ENCODE data around the gene SMIM35.

The SMIM35 gene

DNA sequence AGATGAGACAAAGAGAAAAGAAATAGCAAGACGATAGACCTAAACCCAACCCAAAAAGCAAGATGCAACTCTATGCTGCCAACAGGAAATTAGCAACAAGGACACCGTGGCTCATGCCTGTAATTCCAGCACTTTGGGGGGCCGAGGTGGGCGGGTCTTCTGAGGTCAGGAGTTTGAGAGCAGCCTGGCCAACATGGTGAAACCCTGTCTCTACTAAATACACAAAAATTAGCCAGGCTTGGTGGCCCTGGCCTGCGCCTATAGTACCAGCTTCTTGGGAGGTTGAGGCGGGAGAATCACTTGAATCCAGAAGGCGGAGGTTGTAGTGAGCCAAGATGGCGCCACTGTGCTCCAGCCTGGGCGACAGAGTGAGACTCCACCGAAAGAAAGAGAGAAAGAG is 124.9 kb downstream of the SMIM35 start:
- no peak overlapping the region for H2AFZ ChIP-seq (ENCODE audit: insufficient read depth, low read length, poor library complexity)
- H2BK120ac ChIP-seq (ENCODE audit: insufficient read depth, low read length, poor library complexity), result no peak overlapping the region
- H2BK12ac ChIP-seq (ENCODE audit: low read length), result no peak overlapping the region
- H3K27me3 ChIP-seq (ENCODE audit: insufficient read depth, low read length), result no peaks in the 10 kb centered on the region
- DNase-seq, result no peak
- H2AK5ac ChIP-seq (ENCODE audit: low read length), result no peak overlapping the region
- no peaks in the 10 kb centered on the region for H3K79me2 ChIP-seq (ENCODE audit: control insufficient read depth, insufficient read depth, low read length, poor library complexity)
- H3K9me3 ChIP-seq (ENCODE audit: insufficient read depth, low read depth, low read length), result no peaks in the 10 kb centered on the region
- no peak overlapping the region for H3K4me2 ChIP-seq (ENCODE audit: low read length)
- H3K9ac ChIP-seq (ENCODE audit: low read length), result no peak overlapping the region
- no peak overlapping the region for H4K8ac ChIP-seq (ENCODE audit: low read depth, low read length)
- H3K4me1 ChIP-seq (ENCODE audit: control insufficient read depth in 1 of 2, insufficient read depth in 2 of 2, low read length in 2 of 2), result no peaks in the 10 kb centered on the region
- H3K14ac ChIP-seq (ENCODE audit: low read length), result no peak overlapping the region
- WGBS (ENCODE audit: extremely low coverage, insufficient coverage, insufficient read length), result no CpG with 5 or more reads among the region's 10 CpGs
- no peak overlapping the region for H3K23ac ChIP-seq (ENCODE audit: low read length)
- no peak overlapping the region for H2BK5ac ChIP-seq (ENCODE audit: low read depth, low read length, poor library complexity)
- H4K91ac ChIP-seq (ENCODE audit: low read depth, low read length), result no peak overlapping the region
- H3K4me3 ChIP-seq (ENCODE audit: low read depth, low read length), result no peak overlapping the region
- H4K12ac ChIP-seq (ENCODE audit: low read depth, low read length), result no peak overlapping the region
- H3K36me3 ChIP-seq (ENCODE audit: control insufficient read depth in 1 of 2, insufficient read depth in 2 of 2, low read length in 2 of 2), result no peaks in the 10 kb centered on the region
- H3K27ac ChIP-seq (ENCODE audit: low read depth, low read length), result no peak overlapping the region
- no peaks in the 10 kb centered on the region for H3K79me1 ChIP-seq (ENCODE audit: low read length)
- no peak overlapping the region for H3K18ac ChIP-seq (ENCODE audit: low read length)
- no peak overlapping the region for H3K4ac ChIP-seq (ENCODE audit: low read depth, low read length)

DNA sequence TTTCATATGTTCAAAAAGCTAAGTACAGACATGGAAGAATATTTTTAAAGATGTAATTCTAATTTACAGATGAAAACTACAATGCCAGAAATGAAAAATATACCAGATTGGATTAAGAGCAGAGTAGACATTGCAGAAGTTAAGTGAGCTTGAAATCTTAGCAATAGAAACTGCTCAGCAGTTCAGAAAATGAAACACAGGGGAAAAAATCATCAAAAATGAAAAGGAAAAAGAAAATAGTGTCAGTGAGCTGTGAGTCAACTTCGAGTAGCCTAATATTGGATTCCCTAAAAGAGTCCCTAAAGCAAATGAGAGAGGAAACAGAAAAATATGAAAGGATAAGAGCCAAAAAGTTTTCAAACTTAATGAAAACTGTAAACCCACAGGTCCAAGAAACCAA is 126.4 kb downstream of the SMIM35 start:
- Histone ChIP-seq H3K23ac (ENCODE audit: low read length) (no peak overlapping the region), H3K9ac (ENCODE audit: low read length) (no peak overlapping the region), H2BK12ac (ENCODE audit: low read length) (no peak overlapping the region), H2BK120ac (ENCODE audit: insufficient read depth, low read length, poor library complexity) (no peak overlapping the region), H3K4ac (ENCODE audit: low read depth, low read length) (no peak overlapping the region), H4K12ac (ENCODE audit: low read depth, low read length) (no peak overlapping the region), H3K18ac (ENCODE audit: low read length) (no peak overlapping the region), H3K27me3 (ENCODE audit: insufficient read depth, low read length) (no peaks in the 10 kb centered on the region), H3K9me3 (ENCODE audit: insufficient read depth, low read depth, low read length) (no peaks in the 10 kb centered on the region), H2AFZ (ENCODE audit: insufficient read depth, low read length, poor library complexity) (no peak overlapping the region), H3K4me2 (ENCODE audit: low read length) (no peak overlapping the region), H3K14ac (ENCODE audit: low read length) (no peak overlapping the region), H3K27ac (ENCODE audit: low read depth, low read length) (no peak overlapping the region), H3K4me3 (ENCODE audit: low read depth, low read length) (no peak overlapping the region), H2BK5ac (ENCODE audit: low read depth, low read length, poor library complexity) (no peak overlapping the region), H4K91ac (ENCODE audit: low read depth, low read length) (no peak overlapping the region), H3K36me3 (ENCODE audit: control insufficient read depth in 1 of 2, insufficient read depth in 2 of 2, low read length in 2 of 2) (no peaks in the 10 kb centered on the region), H4K8ac (ENCODE audit: low read depth, low read length) (no peak overlapping the region), H3K4me1 (ENCODE audit: control insufficient read depth in 1 of 2, insufficient read depth in 2 of 2, low read length in 2 of 2) (no peaks in the 10 kb centered on the region), H3K79me1 (ENCODE audit: low read length) (no peaks in the 10 kb centered on the region), H3K79me2 (ENCODE audit: control insufficient read depth, insufficient read depth, low read length, poor library complexity) (no peaks in the 10 kb centered on the region), H2AK5ac (ENCODE audit: low read length) (no peak overlapping the region)
- WGBS (ENCODE audit: extremely low coverage, insufficient coverage, insufficient read length), result no CpG with 5 or more reads among the region's 1 CpG
- DNase-seq, result no peak

DNA sequence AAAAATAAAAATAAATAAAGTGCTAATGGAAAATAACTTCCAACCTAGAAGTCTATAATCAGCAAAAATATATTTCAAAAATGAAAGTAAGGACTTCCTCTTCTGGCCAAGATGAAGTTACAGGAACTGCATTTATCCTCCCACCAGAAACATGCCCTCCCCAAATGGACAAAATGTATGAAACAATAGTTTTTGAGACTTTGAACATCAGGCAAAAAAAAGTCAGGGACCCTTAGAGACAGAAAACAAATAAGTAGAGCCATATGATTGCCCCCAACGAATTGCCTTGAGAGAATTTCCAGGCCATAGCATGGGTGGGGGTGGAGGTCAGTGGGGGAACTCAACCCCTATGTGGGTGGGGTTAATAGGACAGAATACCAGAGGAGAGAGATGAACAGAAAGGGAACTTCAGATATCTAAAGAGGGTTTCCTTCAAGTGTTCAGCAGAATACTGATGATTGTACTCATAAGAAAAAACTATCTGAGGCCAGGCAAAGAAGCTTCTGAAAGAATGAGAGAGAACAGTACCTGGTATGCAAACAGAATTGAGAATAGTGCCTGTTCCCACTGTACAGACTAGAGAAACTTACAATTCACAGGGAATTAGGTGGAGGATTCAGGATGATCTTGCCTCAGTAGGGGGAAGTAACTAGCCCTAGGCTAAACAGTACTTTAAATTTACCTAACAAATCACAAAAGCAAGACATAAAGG is 127.2 kb downstream of the SMIM35 start:
- Histone ChIP-seq H3K79me2 (ENCODE audit: control insufficient read depth, insufficient read depth, low read length, poor library complexity) (no peaks in the 10 kb centered on the region), H2BK5ac (ENCODE audit: low read depth, low read length, poor library complexity) (no peak overlapping the region), H3K4ac (ENCODE audit: low read depth, low read length) (no peak overlapping the region), H3K27me3 (ENCODE audit: insufficient read depth, low read length) (no peaks in the 10 kb centered on the region), H4K8ac (ENCODE audit: low read depth, low read length) (no peak overlapping the region), H4K91ac (ENCODE audit: low read depth, low read length) (no peak overlapping the region), H3K27ac (ENCODE audit: low read depth, low read length) (no peak overlapping the region), H3K4me2 (ENCODE audit: low read length) (no peak overlapping the region), H3K23ac (ENCODE audit: low read length) (no peak overlapping the region), H3K9ac (ENCODE audit: low read length) (no peak overlapping the region), H3K4me1 (ENCODE audit: control insufficient read depth in 1 of 2, insufficient read depth in 2 of 2, low read length in 2 of 2) (no peaks in the 10 kb centered on the region), H4K12ac (ENCODE audit: low read depth, low read length) (no peak overlapping the region), H2AK5ac (ENCODE audit: low read length) (no peak overlapping the region), H2AFZ (ENCODE audit: insufficient read depth, low read length, poor library complexity) (no peak overlapping the region), H3K36me3 (ENCODE audit: control insufficient read depth in 1 of 2, insufficient read depth in 2 of 2, low read length in 2 of 2) (no peaks in the 10 kb centered on the region), H2BK12ac (ENCODE audit: low read length) (no peak overlapping the region), H3K79me1 (ENCODE audit: low read length) (no peaks in the 10 kb centered on the region), H2BK120ac (ENCODE audit: insufficient read depth, low read length, poor library complexity) (no peak overlapping the region), H3K4me3 (ENCODE audit: low read depth, low read length) (no peak overlapping the region), H3K14ac (ENCODE audit: low read length) (no peak overlapping the region), H3K18ac (ENCODE audit: low read length) (no peak overlapping the region), H3K9me3 (ENCODE audit: insufficient read depth, low read depth, low read length) (no peaks in the 10 kb centered on the region)
- no peak for DNase-seq
- WGBS (ENCODE audit: extremely low coverage, insufficient coverage, insufficient read length), result no CpG with 5 or more reads among the region's 1 CpG

DNA sequence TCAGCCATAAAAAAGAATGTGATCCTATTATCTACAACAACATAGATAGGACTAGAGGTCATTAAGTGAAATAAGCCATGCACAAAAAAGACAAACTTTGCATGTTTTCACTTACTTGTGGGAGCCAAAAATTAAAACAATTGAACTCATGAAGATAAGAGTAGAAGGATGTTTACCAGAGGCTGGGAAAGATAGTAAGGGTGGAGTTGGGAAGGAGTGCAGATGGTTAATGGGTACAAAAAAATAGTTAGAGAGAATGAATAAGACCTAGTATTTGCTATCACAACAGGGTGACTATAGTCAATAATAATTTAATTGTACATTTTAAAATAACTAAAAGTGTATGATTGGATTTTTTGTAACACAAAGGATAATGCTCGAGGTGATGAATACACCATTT is 127.8 kb downstream of the SMIM35 start:
- Histone ChIP-seq H3K79me1 (ENCODE audit: low read length) (no peaks in the 10 kb centered on the region), H3K27me3 (ENCODE audit: insufficient read depth, low read length) (no peaks in the 10 kb centered on the region), H3K4me2 (ENCODE audit: low read length) (no peak overlapping the region), H3K4ac (ENCODE audit: low read depth, low read length) (no peak overlapping the region), H4K8ac (ENCODE audit: low read depth, low read length) (no peak overlapping the region), H3K36me3 (ENCODE audit: control insufficient read depth in 1 of 2, insufficient read depth in 2 of 2, low read length in 2 of 2) (no peaks in the 10 kb centered on the region), H4K12ac (ENCODE audit: low read depth, low read length) (no peak overlapping the region), H3K18ac (ENCODE audit: low read length) (no peak overlapping the region), H2BK12ac (ENCODE audit: low read length) (no peak overlapping the region), H3K9ac (ENCODE audit: low read length) (no peak overlapping the region), H2BK120ac (ENCODE audit: insufficient read depth, low read length, poor library complexity) (no peak overlapping the region), H3K79me2 (ENCODE audit: control insufficient read depth, insufficient read depth, low read length, poor library complexity) (no peaks in the 10 kb centered on the region), H3K4me3 (ENCODE audit: low read depth, low read length) (no peak overlapping the region), H2AK5ac (ENCODE audit: low read length) (no peak overlapping the region), H3K14ac (ENCODE audit: low read length) (no peak overlapping the region), H4K91ac (ENCODE audit: low read depth, low read length) (no peak overlapping the region), H2BK5ac (ENCODE audit: low read depth, low read length, poor library complexity) (no peak overlapping the region), H3K4me1 (ENCODE audit: control insufficient read depth in 1 of 2, insufficient read depth in 2 of 2, low read length in 2 of 2) (no peaks in the 10 kb centered on the region), H2AFZ (ENCODE audit: insufficient read depth, low read length, poor library complexity) (no peak overlapping the region), H3K9me3 (ENCODE audit: insufficient read depth, low read depth, low read length) (no peaks in the 10 kb centered on the region), H3K27ac (ENCODE audit: low read depth, low read length) (no peak overlapping the region), H3K23ac (ENCODE audit: low read length) (no peak overlapping the region)
- WGBS (ENCODE audit: extremely low coverage, insufficient coverage, insufficient read length), result no CpG with 5 or more reads among the region's 1 CpG
- no peak for DNase-seq
